ENCODE data around the gene ADK. TPM values are rescaled to one million over a fixed set of nuclear protein-coding genes. Genes with fewer than 3 reads are reported as not detected.

Gene ADK
- total RNA-seq, 4 donors from 2014 or later, result 62.1 to 84.7 (median 74.4) TPM

- 97 to 98% methylated on average over 7 of the region's 7 CpGs for WGBS, 2 donors
- intact Hi-C loops (cut with DNase I), result no loop called here
- no peak for DNase-seq
- Histone ChIP-seq H3K36me3 (no peaks in the 10 kb centered on the region), H3K27ac (no peak overlapping the region), H3K4me1 (peaks cover 7% of the 10 kb centered on the region in 2 donors), H3K4me3 (replicated peaks in 1 of 3) (no peak overlapping the region), H3K27me3 (no peaks in the 10 kb centered on the region), H3K9me3 (no peaks in the 10 kb centered on the region)
- TF ChIP-seq CTCF (IDR thresholded peaks at IDR 0.05) (no peak), POLR2A (IDR thresholded peaks at IDR 0.05) (no peak)
Measured at GRCh38 chr10:74596713-74597112, 445.7 kb downstream of the ADK start.

DNA sequence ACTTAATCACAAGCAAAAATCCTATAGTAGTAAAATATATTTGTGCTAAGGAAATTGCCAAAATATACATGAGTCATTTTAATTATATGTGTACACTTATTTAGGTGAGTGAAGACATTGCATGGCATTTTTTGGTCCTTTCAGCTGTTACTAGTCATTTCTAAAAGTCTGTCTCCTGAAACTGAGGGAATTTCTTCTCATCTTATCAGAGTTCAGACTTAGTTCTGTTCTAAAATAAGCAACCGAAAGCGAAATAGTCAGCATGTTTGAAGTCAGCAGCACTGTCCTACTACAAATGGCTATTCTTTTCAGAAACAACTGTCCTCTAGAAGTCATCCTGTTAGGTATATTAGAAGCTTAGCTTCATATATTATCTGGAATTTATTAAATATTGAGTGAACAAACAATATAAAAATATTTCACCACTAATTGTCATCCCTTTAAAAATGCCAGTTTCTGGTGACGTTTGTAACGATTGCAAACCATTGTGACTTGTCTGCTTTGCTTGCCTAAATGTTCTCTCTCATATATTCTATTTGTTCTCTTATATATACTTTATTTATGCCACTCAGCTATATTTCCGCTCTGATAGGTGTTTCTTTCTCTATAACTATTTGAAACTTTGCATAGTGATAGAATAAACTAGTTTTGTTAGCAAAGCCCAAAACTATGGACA, 448.0 kb downstream of the ADK start:
- intact Hi-C loops (cut with DNase I), result no loop called here
- no peak for DNase-seq
- 76 to 78% methylated on average over 5 of the region's 5 CpGs for WGBS, 2 donors
- no peaks in the 10 kb centered on the region for H3K4me1 ChIP-seq
- peak overlapping the region in 2 of 3 donors; percentile 39 to 69 for H3K27ac ChIP-seq
- no peaks in the 10 kb centered on the region for H3K9me3 ChIP-seq
- no peaks in the 10 kb centered on the region for H3K36me3 ChIP-seq
- H3K4me3 ChIP-seq (replicated peaks in 1 of 3), result no peak overlapping the region
- H3K27me3 ChIP-seq, result no peaks in the 10 kb centered on the region
- TF ChIP-seq CTCF (IDR thresholded peaks at IDR 0.05) (no peak), POLR2A (IDR thresholded peaks at IDR 0.05) (no peak)

DNA sequence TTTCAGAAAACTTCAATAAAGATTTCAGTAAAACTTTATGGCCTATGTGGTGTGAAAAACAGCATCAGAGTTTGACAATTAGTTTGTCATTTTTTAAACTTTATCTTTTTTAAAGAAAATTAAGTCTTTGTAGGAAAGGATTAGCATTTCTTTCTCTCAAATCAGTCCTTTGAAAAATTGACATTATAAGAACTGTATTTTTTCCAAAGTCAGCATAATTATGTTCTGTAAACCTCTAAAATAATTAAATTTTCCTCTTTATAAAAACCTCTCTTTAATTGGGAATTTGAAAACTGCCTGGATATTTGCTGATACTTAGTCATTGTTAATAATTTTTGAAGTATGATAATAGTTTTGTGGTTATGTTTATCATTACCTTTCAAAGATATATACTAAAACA, 448.7 kb downstream of the ADK start:
- intact Hi-C loops (cut with DNase I), result no loop called here
- DNase-seq, result no peak
- Histone ChIP-seq H3K4me3 (replicated peaks in 1 of 3) (no peak overlapping the region), H3K27me3 (no peaks in the 10 kb centered on the region), H3K9me3 (no peaks in the 10 kb centered on the region), H3K36me3 (no peaks in the 10 kb centered on the region), H3K4me1 (no peaks in the 10 kb centered on the region), H3K27ac (peak overlapping the region in 1 of 3 donors; percentile 69)
- no peak for TF ChIP-seq POLR2A (IDR thresholded peaks at IDR 0.05)
- TF ChIP-seq CTCF (IDR thresholded peaks at IDR 0.05), result no peak

GRCh38 chr10:74600170-74600569, 449.1 kb downstream of the ADK start:
- no peaks in the 10 kb centered on the region for H3K27me3 ChIP-seq
- intact Hi-C loops (cut with DNase I), result no loop called here
- H3K4me1 ChIP-seq, result no peaks in the 10 kb centered on the region
- no peak overlapping the region for H3K4me3 ChIP-seq (replicated peaks in 1 of 3)
- 87 to 93% methylated on average over 2 of the region's 2 CpGs for WGBS, 2 donors
- no peak overlapping the region for H3K27ac ChIP-seq
- DNase-seq, result no peak
- H3K9me3 ChIP-seq, result no peaks in the 10 kb centered on the region
- H3K36me3 ChIP-seq, result no peaks in the 10 kb centered on the region
- TF ChIP-seq POLR2A (IDR thresholded peaks at IDR 0.05) (no peak), CTCF (IDR thresholded peaks at IDR 0.05) (no peak)

- H3K9me3 ChIP-seq, result no peaks in the 10 kb centered on the region
- H3K27me3 ChIP-seq, result no peaks in the 10 kb centered on the region
- H3K27ac ChIP-seq, result no peak overlapping the region
- 87 to 88% methylated on average over 2 of the region's 2 CpGs for WGBS, 2 donors
- H3K4me1 ChIP-seq, result no peaks in the 10 kb centered on the region
- intact Hi-C loops (cut with DNase I), result no loop called here
- no peak overlapping the region for H3K4me3 ChIP-seq (replicated peaks in 1 of 3)
- no peak for DNase-seq
- TF ChIP-seq CTCF (IDR thresholded peaks at IDR 0.05) (no peak), POLR2A (IDR thresholded peaks at IDR 0.05) (no peak)
- no peaks in the 10 kb centered on the region for H3K36me3 ChIP-seq
Measured at GRCh38 chr10:74602576-74602975, 451.6 kb downstream of the ADK start.

Data from thyroid gland (tissue), 4 donors.